Aorta (tissue), 5 donors: ENCODE data around the gene ABCC8. TPM values are rescaled to one million over a fixed set of nuclear protein-coding genes. Genes with fewer than 3 reads are reported as not detected.

Experiments
- ATAC-seq: fragments of 200-7000 bp; cut with Tn5 transposase; one replicate; pipeline ENCODE4 v1.9.1; 2022; ENCODE audit warnings: moderate library complexity; ENCODE audit not compliant: low FRiP score
- DNase-seq, 2 donors: peaks; one replicate each; pipeline ENCODE4 v3.0.0-alpha.2; 2020
- H3K27ac ChIP-seq, 2 donors: one replicate each; pipeline ENCODE4 v1.5.1; 2013; ENCODE audit warnings: low read length in 2 of 2, mild to moderate bottlenecking in 2 of 2, moderate library complexity in 2 of 2, control low read depth in 1 of 2, inconsistent platforms in 1 of 2, low read depth in 1 of 2
- H3K27me3 ChIP-seq, 2 donors: one replicate each; pipeline ENCODE4 v1.6.1; 2013; ENCODE audit warnings: control low read depth in 1 of 2, low read length in 1 of 2, mild to moderate bottlenecking in 1 of 2, moderate library complexity in 1 of 2; ENCODE audit not compliant: insufficient read depth in 2 of 2, control insufficient read depth in 1 of 2
- H3K36me3 ChIP-seq, 2 donors: one replicate each; pipeline ENCODE4 v1.6.1; 2013; ENCODE audit warnings: control low read depth in 1 of 2, low read length in 1 of 2, mild to moderate bottlenecking in 1 of 2; ENCODE audit not compliant: insufficient read depth in 2 of 2, control insufficient read depth in 1 of 2
- H3K4me1 ChIP-seq, 2 donors: one replicate each; pipeline ENCODE4 v1.6.1; 2013; ENCODE audit warnings: low read length in 2 of 2, control low read depth in 1 of 2, mild to moderate bottlenecking in 1 of 2, moderate library complexity in 1 of 2; ENCODE audit not compliant: insufficient read depth in 2 of 2, control insufficient read depth in 1 of 2
- H3K4me3 ChIP-seq, 2 donors: one replicate each; pipeline ENCODE4 v1.5.1; 2013; ENCODE audit warnings: low read length in 2 of 2, control low read depth in 1 of 2, mild to moderate bottlenecking in 1 of 2
- H3K9me3 ChIP-seq: one replicate; pipeline ENCODE4 v1.6.1; 2013; ENCODE audit warnings: mild to moderate bottlenecking, low read length; ENCODE audit not compliant: control insufficient read depth
- WGBS, 2 donors: extraction: QIAGEN DNeasy Blood & Tissue Kit; methylation state at CpG; one replicate each; pipeline ENCODE4 v1.1.7; 2013; 5-methylcytosine and 5-hydroxymethylcytosine counted together
- intact Hi-C, 2 donors: fragments of 100-400 bp; cut with DNase I; formaldehyde crosslinking; loops; one replicate each; pipeline versions ENCODE4 v1.14.2 to v1.15.0; 2022
- polyA plus RNA-seq, 2 donors: library from polyadenylated mRNA; stranded (reverse); fragments of 200-250 nt; gene quantifications; one replicate each; pipeline ENCODE4 v1.2.3, GENCODE V29; 2013
- total RNA-seq, 2 donors: library from RNA; stranded (reverse); fragmentation: NEBNext Ultra II Directional; extraction: Animal tissue kit (Norgen Biotek cat#: 25700); gene quantifications; one replicate each; pipeline ENCODE4 v1.2.1, GENCODE V29; 2021
- donor health status: healthy with polysubstance abuse.
- donor health status: Bipolar disorder and iron deficiency.
- donor health status: DM: no; HTN: no; CAD: no.
- donor health status: DM: no; HTN: no; CAD: no.
- donor health status: DM: yes; HTN: yes; CAD: no.

Gene ABCC8
- total and polyA plus RNA-seq, 4 donors: 0.32 to 2.5 (median 0.59) TPM; not detected in 1

DNA sequence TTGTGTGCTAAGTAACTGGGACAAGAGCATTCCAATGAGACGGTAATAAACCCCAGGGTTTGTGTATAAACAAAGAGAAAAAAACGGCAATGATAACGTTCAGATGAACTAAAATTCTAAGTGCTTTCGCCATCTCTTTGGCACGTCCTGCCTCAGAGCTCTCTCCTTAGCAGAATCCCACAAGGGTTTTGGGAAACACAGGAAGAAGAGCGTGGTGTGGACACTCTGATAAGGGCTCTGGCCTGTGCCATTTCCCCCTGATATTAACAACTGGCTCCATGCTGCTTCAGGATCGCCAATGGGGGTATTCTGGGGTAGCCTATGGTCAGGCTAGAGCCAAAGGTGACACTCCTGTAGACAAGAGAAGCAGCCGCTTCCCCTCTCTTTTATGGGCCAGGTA is 18.4 kb downstream of the ABCC8 start:
- H3K36me3 ChIP-seq: no peaks in the 10 kb centered on the region
- no peaks in the 10 kb centered on the region for H3K9me3 ChIP-seq
- DNase-seq (no peak), ATAC-seq (peak; percentile 57)
- no peak overlapping the region for H3K27ac ChIP-seq
- H3K4me3 ChIP-seq: no peak overlapping the region
- intact Hi-C loops: no loop called here
- H3K27me3 ChIP-seq: no peaks in the 10 kb centered on the region
- 53 to 56% methylated on average over 8 of the region's 8 CpGs for whole genome bisulfite sequencing, 2 donors
- no peaks in the 10 kb centered on the region for H3K4me1 ChIP-seq

GRCh38 chr11:17457396-17458173 is 19.1 kb downstream of the ABCC8 start:
- Histone ChIP-seq H3K9me3 (no peaks in the 10 kb centered on the region), H3K27me3 (no peaks in the 10 kb centered on the region), H3K4me1 (no peaks in the 10 kb centered on the region), H3K27ac (no peak overlapping the region), H3K36me3 (no peaks in the 10 kb centered on the region), H3K4me3 (no peak overlapping the region)
- no peak for ATAC-seq
- DNase-seq: no peak
- intact Hi-C loops: no loop called here
- WGBS, 2 donors: 58 to 63% methylated on average over 8 of the region's 8 CpGs

- intact Hi-C loops: no loop called here
- no peak overlapping the region for H3K27ac ChIP-seq
- no peaks in the 10 kb centered on the region for H3K4me1 ChIP-seq
- H3K9me3 ChIP-seq: no peaks in the 10 kb centered on the region
- WGBS, 2 donors: 86 to 90% methylated on average over 2 of the region's 2 CpGs
- no peak overlapping the region for H3K4me3 ChIP-seq
- ATAC-seq: peak; percentile 40
- H3K36me3 ChIP-seq: no peaks in the 10 kb centered on the region
- no peaks in the 10 kb centered on the region for H3K27me3 ChIP-seq
- no peak for DNase-seq
Measured at GRCh38 chr11:17452668-17453067, 24.0 kb downstream of the ABCC8 start.

DNA sequence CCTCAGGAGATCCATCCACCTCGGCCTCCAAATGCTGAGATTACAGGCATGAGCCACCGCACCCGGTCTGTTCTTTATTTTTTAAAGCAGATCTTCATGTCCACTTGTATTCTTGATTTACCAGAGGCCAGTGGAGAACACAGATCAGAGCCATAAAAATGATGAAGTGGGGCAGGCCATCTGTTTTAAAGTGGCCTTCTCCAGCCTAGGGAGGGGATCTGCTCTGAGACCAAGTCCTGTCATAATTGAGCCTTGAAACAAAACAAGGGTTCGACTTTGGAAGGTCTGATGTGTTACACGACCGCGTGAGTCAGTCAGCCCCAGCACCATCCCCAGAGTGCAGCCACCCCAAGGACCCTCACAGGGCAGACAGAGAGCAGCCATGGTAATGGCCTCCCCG is 27.5 kb downstream of the ABCC8 start:
- intact Hi-C loops: no loop called here

GRCh38 chr11:17446482-17446881 is 30.2 kb downstream of the ABCC8 start:
- DNase-seq: no peak
- intact Hi-C loops: no loop called here
- 79 to 81% methylated on average over 2 of the region's 2 CpGs for WGBS, 2 donors
- Histone ChIP-seq H3K36me3 (no peaks in the 10 kb centered on the region), H3K9me3 (no peaks in the 10 kb centered on the region), H3K4me3 (no peak overlapping the region), H3K27ac (no peak overlapping the region), H3K27me3 (no peaks in the 10 kb centered on the region), H3K4me1 (no peaks in the 10 kb centered on the region)
- no peak for ATAC-seq

More for the DNA sequence above, 27.5 kb downstream of the ABCC8 start:
- Histone ChIP-seq H3K36me3 (no peaks in the 10 kb centered on the region), H3K9me3 (no peaks in the 10 kb centered on the region), H3K27me3 (no peaks in the 10 kb centered on the region), H3K4me1 (no peaks in the 10 kb centered on the region), H3K27ac (no peak overlapping the region), H3K4me3 (no peak overlapping the region)
- DNase-seq (no peak), ATAC-seq (no peak)
- 74 to 76% methylated on average over 8 of the region's 8 CpGs for WGBS, 2 donors

DNA sequence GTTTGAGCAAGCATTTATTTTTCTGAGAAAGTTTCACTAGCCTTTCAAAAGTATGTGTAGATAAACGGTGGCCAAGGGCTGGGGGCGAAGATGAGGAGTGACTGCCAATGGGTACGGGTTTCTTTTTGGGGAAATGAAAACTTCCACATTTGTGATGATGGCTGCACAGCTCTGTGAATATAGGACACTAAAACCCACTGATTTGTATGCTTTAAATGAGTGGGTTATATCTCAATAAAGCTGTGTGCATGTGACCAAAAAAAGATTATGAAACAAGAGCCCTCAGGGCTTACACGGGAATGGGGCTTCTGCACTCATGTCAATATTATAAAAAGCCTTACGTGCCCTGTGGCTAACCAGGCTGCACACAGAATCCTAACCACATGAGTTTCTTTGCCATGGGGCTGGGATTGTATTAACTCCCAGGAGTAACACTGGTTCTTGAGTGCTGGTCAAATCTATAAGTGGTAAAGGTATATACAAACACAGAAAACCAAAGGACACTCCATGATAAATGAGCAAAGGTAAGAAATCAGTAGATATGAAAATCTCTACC is 31.3 kb downstream of the ABCC8 start:
- DNase-seq (no peak), ATAC-seq (no peak)
- H3K27me3 ChIP-seq: no peaks in the 10 kb centered on the region
- WGBS, 2 donors: 50 to 60% methylated on average over 5 of the region's 5 CpGs
- H3K9me3 ChIP-seq: no peaks in the 10 kb centered on the region
- H3K27ac ChIP-seq: no peak overlapping the region
- H3K4me3 ChIP-seq: no peak overlapping the region
- intact Hi-C loops: no loop called here
- H3K4me1 ChIP-seq: no peaks in the 10 kb centered on the region
- H3K36me3 ChIP-seq: no peaks in the 10 kb centered on the region

DNA sequence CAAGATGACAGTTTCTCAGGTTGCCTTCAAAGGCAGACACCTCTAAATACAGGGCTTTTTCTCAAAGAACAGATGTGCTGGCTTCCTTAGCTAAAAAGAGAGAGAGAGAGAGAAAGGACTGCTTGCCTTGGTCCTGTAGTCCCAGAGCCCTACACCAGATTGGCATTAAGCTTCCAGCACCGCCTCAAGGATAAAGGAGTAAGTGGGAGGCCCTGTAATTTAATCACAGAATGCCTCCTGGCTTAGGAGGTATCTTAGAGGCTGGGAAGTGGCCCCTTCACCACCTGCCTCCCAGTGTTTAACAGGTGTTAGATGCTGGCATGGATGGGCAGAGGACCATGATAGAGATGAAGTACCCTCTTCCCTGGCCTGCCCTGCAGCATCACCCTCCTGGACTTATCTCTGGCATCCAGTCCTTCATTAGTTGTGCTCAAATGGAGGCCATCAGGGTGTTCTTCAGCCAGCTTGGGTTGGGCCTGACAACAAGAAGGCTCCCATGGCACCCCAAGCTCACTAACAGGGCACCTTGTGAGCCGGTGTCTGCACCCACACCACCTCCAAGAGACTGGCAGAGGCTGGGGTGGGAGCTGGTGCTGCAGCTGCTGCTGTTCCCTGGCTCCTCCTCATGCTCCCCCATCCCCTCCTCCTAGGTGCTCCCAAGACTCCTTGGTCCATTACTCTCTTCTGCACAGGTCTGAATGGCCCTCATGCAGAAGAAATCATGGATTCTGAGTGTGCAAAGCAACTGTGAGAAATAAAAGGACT is 32.5 kb downstream of the ABCC8 start:
- DNase-seq (no peak), ATAC-seq (no peak)

GRCh38 chr11:17443423-17443822 is 33.2 kb downstream of the ABCC8 start:
- H3K27ac ChIP-seq: no peak overlapping the region
- ATAC-seq: no peak
- no peak overlapping the region for H3K4me3 ChIP-seq
- intact Hi-C loops: no loop called here
- no peaks in the 10 kb centered on the region for H3K4me1 ChIP-seq
- no peaks in the 10 kb centered on the region for H3K36me3 ChIP-seq
- WGBS, 2 donors: 77 to 81% methylated on average over 2 of the region's 2 CpGs
- DNase-seq: no peak
- H3K9me3 ChIP-seq: no peaks in the 10 kb centered on the region
- no peaks in the 10 kb centered on the region for H3K27me3 ChIP-seq

More for the DNA sequence above, 32.5 kb downstream of the ABCC8 start:
- H3K36me3 ChIP-seq: no peaks in the 10 kb centered on the region
- no peak overlapping the region for H3K4me3 ChIP-seq
- no peaks in the 10 kb centered on the region for H3K27me3 ChIP-seq
- no peaks in the 10 kb centered on the region for H3K4me1 ChIP-seq
- no peaks in the 10 kb centered on the region for H3K9me3 ChIP-seq
- intact Hi-C loops: no loop called here
- H3K27ac ChIP-seq: no peak overlapping the region
- WGBS, 2 donors: 66 to 86% methylated on average over 2 of the region's 2 CpGs
